ENCODE results near the gene THAP8. TPM values are rescaled to one million over a fixed set of nuclear protein-coding genes. Genes with fewer than 3 reads are reported as not detected.

THAP8 gene
- total and polyA plus RNA-seq, 2 of the 13 experiments (the other 11 are each of a cell fraction or from before 2014, with no cell fraction given) = 1.7 to 3.7 TPM

GRCh38 chr19:36040495-36040894 lies 13.6 kb downstream of the THAP8 start:
- ATAC-seq = no peak
- in situ Hi-C loops (cut with HindIII; ENCODE audit: extremely low pct_ligation_motif_present, low pct_unique_long_range_greater_than_20kb) = no loop called here

More at GRCh38 chr19:36040495-36040894, 13.6 kb downstream of the THAP8 start:
- FAIRE-seq (no peak), DNase-seq (ENCODE audit: low spot score) (no peak)
- Histone ChIP-seq H3K27me3 (ENCODE audit: control insufficient read depth in 1 of 2, insufficient read depth in 2 of 2, low read length in 2 of 2) (no peaks in the 10 kb centered on the region), H3K79me2 (ENCODE audit: insufficient read depth, low read length) (no peaks in the 10 kb centered on the region), H3K4me3 (replicated peaks in 1 of 3; ENCODE audit: insufficient read depth in 1 of 3, low read depth in 2 of 3, low read length in 3 of 3) (no peak overlapping the region), H2AFZ (ENCODE audit: low read length) (no peak overlapping the region), H4K20me1 (ENCODE audit: insufficient read depth, low read length) (no peaks in the 10 kb centered on the region), H3K27ac (ENCODE audit: extremely low read length, insufficient read depth, low read length) (no peak overlapping the region), H3K9ac (ENCODE audit: insufficient read depth, low read depth, low read length) (no peak overlapping the region), H3K9me3 (ENCODE audit: low read length) (no peaks in the 10 kb centered on the region), H3K36me3 (replicated peaks in 1 of 2; ENCODE audit: control insufficient read depth in 1 of 2, insufficient read depth in 2 of 2, low read length in 2 of 2) (0 out of 5 replicates have a peak, but pooled peaks cover 0 to 1% of the 10 kb centered on the region in 2 experiments), H3K4me1 (ENCODE audit: insufficient read depth, low read length) (peaks cover 35% of the 10 kb centered on the region), H3K4me2 (ENCODE audit: low read depth, low read length) (no peak overlapping the region)
- no TSS peak for BruUV-seq (replicated peaks)
- CTCF ChIA-PET (ENCODE audit: low intra/inter-chr PET ratio, low total read pairs) = no interaction called here
- intact Hi-C loops (cut with micrococcal nuclease; ENCODE audit: unreplicated experiment) = no loop called here
- TF ChIP-seq PREB (CRISPR knock-in tag; IDR thresholded peaks at IDR 0.05) = no peak
- TF ChIP-seq GZF1 (CRISPR knock-in tag; IDR thresholded peaks at IDR 0.05) = no peak
- TF ChIP-seq MYPOP (CRISPR knock-in tag; IDR thresholded peaks at IDR 0.05) = no peak
- no peak for TF ChIP-seq NR2C2 (CRISPR knock-in tag; IDR thresholded peaks at IDR 0.05; ENCODE audit: borderline replicate concordance)
- no peak for TF ChIP-seq SAP130 (CRISPR knock-in tag; IDR thresholded peaks at IDR 0.05; ENCODE audit: low read depth)
- 98% methylated on average over 6 of the region's 6 CpGs for WGBS (ENCODE audit: low lambda C conversion rate)
- POLR2A ChIA-PET = interaction anchor here (0.5 to 1.5 kb wide), 2 partner anchors 13 to 87 kb away, joined by 3 read pairs; no protein-coding TSS in a partner anchor
